IPS-18a (cell line): ENCODE results near the gene GDPGP1.
"Not testable (repeated sequence)": the region's sequence is repeated elsewhere in the genome, so short reads cannot be mapped to it uniquely, and the experiment has no call there.

Source experiments
- H3K27ac ChIP-seq: one replicate; pipeline ENCODE4 v1.5.1; 2013; ENCODE audit warnings: low read length
- H3K27me3 ChIP-seq: one replicate; pipeline ENCODE4 v1.6.1; 2013; ENCODE audit warnings: mild to moderate bottlenecking, low read length; ENCODE audit not compliant: control insufficient read depth, insufficient read depth
- H3K36me3 ChIP-seq: one replicate; pipeline ENCODE4 v1.6.1; 2013; ENCODE audit warnings: low read depth, low read length; ENCODE audit not compliant: control insufficient read depth
- H3K4me1 ChIP-seq: one replicate; pipeline ENCODE4 v1.6.1; 2013; ENCODE audit warnings: low read depth, low read length; ENCODE audit not compliant: control insufficient read depth
- H3K4me3 ChIP-seq: one replicate; pipeline ENCODE4 v1.5.1; 2013; ENCODE audit warnings: low read length
- H3K9ac ChIP-seq: one replicate; pipeline ENCODE4 v1.6.1; 2013; ENCODE audit warnings: mild to moderate bottlenecking, low read length, moderate library complexity
- H3K9me3 ChIP-seq: one replicate; pipeline ENCODE4 v1.6.1; 2013; ENCODE audit warnings: low read depth, low read length; ENCODE audit not compliant: control insufficient read depth

The GDPGP1 gene

GRCh38 chr15:90249203-90249863, 15.3 kb downstream of the GDPGP1 start, which contains the start of gene TTLL13:
TTLL13 (plus strand) TSS chr15:90249556; CDS start chr15:90250631, 1,075 bp downstream.
- Histone ChIP-seq H3K27me3 (peaks cover 7% of the 10 kb centered on the region), H3K4me1 (no peaks in the 10 kb centered on the region), H3K36me3 (no peaks in the 10 kb centered on the region), H3K4me3 (peak within 1 kb of the TSS; percentile 62), H3K9me3 (no peaks in the 10 kb centered on the region), H3K27ac (no peak within 1 kb of the TSS), H3K9ac (no peak within 1 kb of the TSS)

- no peak overlapping the region for H3K4me3 ChIP-seq
- H3K27ac ChIP-seq = no peak overlapping the region
- H3K27me3 ChIP-seq = no peaks in the 10 kb centered on the region
- H3K9me3 ChIP-seq = no peaks in the 10 kb centered on the region
- H3K9ac ChIP-seq = no peak overlapping the region
- no peaks in the 10 kb centered on the region for H3K36me3 ChIP-seq
- H3K4me1 ChIP-seq = no peaks in the 10 kb centered on the region
These were observed 23.8 kb downstream of the GDPGP1 start for GRCh38 chr15:90257776-90258175.

- Histone ChIP-seq H3K9me3 (no peaks in the 10 kb centered on the region), H3K4me3 (no peak overlapping the region), H3K27me3 (no peaks in the 10 kb centered on the region), H3K36me3 (no peaks in the 10 kb centered on the region), H3K4me1 (peaks cover 3% of the 10 kb centered on the region), H3K9ac (no peak overlapping the region), H3K27ac (no peak overlapping the region)
These were observed 25.5 kb downstream of the GDPGP1 start for GRCh38 chr15:90259524-90259923.

- H3K9ac ChIP-seq, H3K27me3 ChIP-seq, H3K9me3 ChIP-seq, H3K36me3 ChIP-seq, H3K27ac ChIP-seq, H3K4me3 ChIP-seq, H3K4me1 ChIP-seq: not testable (repeated sequence)
These were observed 26.7 kb downstream of the GDPGP1 start for GRCh38 chr15:90260731-90261130.

- H3K9me3 ChIP-seq = no peaks in the 10 kb centered on the region
- H3K27me3 ChIP-seq = no peaks in the 10 kb centered on the region
- no peak overlapping the region for H3K4me3 ChIP-seq
- H3K27ac ChIP-seq = no peak overlapping the region
- peaks cover 12% of the 10 kb centered on the region for H3K4me1 ChIP-seq
- peaks cover 1% of the 10 kb centered on the region for H3K36me3 ChIP-seq
- H3K9ac ChIP-seq = no peak overlapping the region
These were observed 27.8 kb downstream of the GDPGP1 start for GRCh38 chr15:90261811-90262210.

GRCh38 chr15:90262426-90262825, 28.4 kb downstream of the GDPGP1 start:
- peaks cover 17% of the 10 kb centered on the region for H3K4me1 ChIP-seq
- H3K4me3 ChIP-seq = no peak overlapping the region

GRCh38 chr15:90264671-90265070, 30.7 kb downstream of the GDPGP1 start:
- Histone ChIP-seq H3K27me3 (no peaks in the 10 kb centered on the region), H3K4me1 (peaks cover 27% of the 10 kb centered on the region), H3K36me3 (peaks cover 10% of the 10 kb centered on the region), H3K9me3 (no peaks in the 10 kb centered on the region), H3K9ac (peak overlapping the region; percentile 95), H3K4me3 (peak overlapping the region; percentile 94), H3K27ac (peak overlapping the region; percentile 97)

More at GRCh38 chr15:90262426-90262825, 28.4 kb downstream of the GDPGP1 start:
- Histone ChIP-seq H3K36me3 (peaks cover 4% of the 10 kb centered on the region), H3K9ac (no peak overlapping the region), H3K27me3 (no peaks in the 10 kb centered on the region), H3K27ac (no peak overlapping the region), H3K9me3 (no peaks in the 10 kb centered on the region)

- H3K27ac ChIP-seq = peak within 1 kb of the TSS; percentile 97
- H3K36me3 ChIP-seq = peaks cover 18% of the 10 kb centered on the region
- peaks cover 27% of the 10 kb centered on the region for H3K4me1 ChIP-seq
- H3K9ac ChIP-seq = peak within 1 kb of the TSS; percentile 95
- H3K27me3 ChIP-seq = no peaks in the 10 kb centered on the region
- H3K4me3 ChIP-seq = peak within 1 kb of the TSS; percentile 94
- H3K9me3 ChIP-seq = no peaks in the 10 kb centered on the region
These were observed 31.5 kb downstream of the GDPGP1 start, which contains the start of gene NGRN for GRCh38 chr15:90265271-90266060. NGRN (plus strand) TSS chr15:90265672; CDS start chr15:90265713, 41 bp downstream.

GRCh38 chr15:90266061-90266431, 32.0 kb downstream of the GDPGP1 start:
- peak overlapping the region; percentile 97 for H3K27ac ChIP-seq
- peak overlapping the region; percentile 95 for H3K9ac ChIP-seq
- peak overlapping the region; percentile 94 for H3K4me3 ChIP-seq
- peaks cover 27% of the 10 kb centered on the region for H3K4me1 ChIP-seq
- H3K9me3 ChIP-seq = no peaks in the 10 kb centered on the region
- peaks cover 24% of the 10 kb centered on the region for H3K36me3 ChIP-seq
- no peaks in the 10 kb centered on the region for H3K27me3 ChIP-seq

GRCh38 chr15:90266485-90266884, 32.5 kb downstream of the GDPGP1 start:
- peaks cover 27% of the 10 kb centered on the region for H3K4me1 ChIP-seq
- H3K4me3 ChIP-seq = peak overlapping the region; percentile 94
- H3K9me3 ChIP-seq = no peaks in the 10 kb centered on the region
- H3K27me3 ChIP-seq = no peaks in the 10 kb centered on the region
- H3K36me3 ChIP-seq = peaks cover 28% of the 10 kb centered on the region
- H3K9ac ChIP-seq = peak overlapping the region; percentile 95
- peak overlapping the region; percentile 97 for H3K27ac ChIP-seq

- no peak overlapping the region for H3K9ac ChIP-seq
- no peak overlapping the region for H3K27ac ChIP-seq
These were observed 34.4 kb downstream of the GDPGP1 start for GRCh38 chr15:90268415-90268814.

More at GRCh38 chr15:90268415-90268814, 34.4 kb downstream of the GDPGP1 start:
- Histone ChIP-seq H3K4me1 (peaks cover 27% of the 10 kb centered on the region), H3K4me3 (no peak overlapping the region), H3K9me3 (no peaks in the 10 kb centered on the region), H3K36me3 (peaks cover 45% of the 10 kb centered on the region), H3K27me3 (no peaks in the 10 kb centered on the region)
